Measurements from ENCODE around the gene RAD1.
"Not testable (repeated sequence)": the region's sequence is repeated elsewhere in the genome, so short reads cannot be mapped to it uniquely, and the experiment has no call there.

Gene RAD1, protein sequence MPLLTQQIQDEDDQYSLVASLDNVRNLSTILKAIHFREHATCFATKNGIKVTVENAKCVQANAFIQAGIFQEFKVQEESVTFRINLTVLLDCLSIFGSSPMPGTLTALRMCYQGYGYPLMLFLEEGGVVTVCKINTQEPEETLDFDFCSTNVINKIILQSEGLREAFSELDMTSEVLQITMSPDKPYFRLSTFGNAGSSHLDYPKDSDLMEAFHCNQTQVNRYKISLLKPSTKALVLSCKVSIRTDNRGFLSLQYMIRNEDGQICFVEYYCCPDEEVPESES

DNA sequence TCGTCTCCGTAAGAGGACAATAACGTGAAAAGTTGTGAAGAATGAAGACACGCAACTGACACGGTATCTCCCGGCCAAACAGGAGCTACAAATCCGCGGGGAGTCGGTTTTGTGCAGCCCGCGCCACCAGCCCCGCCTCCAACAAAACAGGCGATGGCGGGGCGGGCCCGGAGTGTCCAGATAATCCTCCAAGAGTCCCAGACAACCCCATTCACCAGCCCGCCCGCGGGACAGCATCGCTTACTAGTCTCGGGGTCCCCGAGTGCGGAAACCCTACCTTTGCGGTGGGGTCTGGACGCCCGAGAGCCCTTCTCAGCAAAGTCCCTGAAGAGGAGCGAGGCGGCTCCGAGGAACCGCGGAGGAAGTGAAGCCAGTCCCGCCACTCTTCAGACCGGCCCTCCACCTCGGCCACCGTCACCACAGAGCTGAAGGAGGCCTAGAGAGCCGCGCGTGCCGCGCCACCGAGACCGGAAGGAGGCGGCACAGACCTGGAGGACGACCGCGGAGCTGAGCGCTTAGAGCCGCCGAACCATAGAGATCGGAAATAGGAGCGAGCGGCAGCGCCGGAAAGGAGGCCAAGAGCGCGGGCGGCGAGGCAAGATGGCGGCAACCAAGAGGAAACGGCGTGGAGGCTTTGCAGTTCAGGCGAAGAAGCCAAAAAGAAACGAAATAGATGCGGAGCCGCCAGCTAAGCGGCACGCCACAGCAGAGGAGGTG, at the start of gene RAD1, which contains the start of gene BRIX1:
Gene RAD1 (minus strand): TSS at position 366 of the 717 bp plus-strand sequence. CDS start 612 bp downstream, outside the sequence.
Gene BRIX1 (plus strand): TSS at position 573 of the 717 bp plus-strand sequence. CDS start 28 bp downstream, at position 601.
- DNase-seq, result peak; percentile 98

DNA sequence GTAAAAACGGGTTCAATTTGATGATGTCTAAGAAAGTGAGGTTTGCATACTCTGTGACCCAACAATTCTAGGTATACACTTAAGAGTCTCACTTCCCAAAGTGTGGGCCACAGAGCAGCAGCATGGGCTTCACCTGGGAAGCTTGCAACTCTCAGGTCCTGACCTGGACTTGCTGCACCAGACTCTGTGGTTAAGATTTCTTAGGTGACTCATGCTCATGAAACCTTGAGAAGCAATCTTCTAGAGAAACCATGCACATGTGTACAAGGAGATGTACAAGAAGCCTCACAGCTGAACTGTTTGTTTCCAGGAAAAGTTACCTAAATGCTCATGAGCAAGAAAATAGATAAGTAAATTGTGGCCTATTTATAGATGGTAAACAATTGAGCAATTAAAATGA, 44.0 kb upstream of the RAD1 start:
- peak; percentile 57 for DNase-seq

DNA sequence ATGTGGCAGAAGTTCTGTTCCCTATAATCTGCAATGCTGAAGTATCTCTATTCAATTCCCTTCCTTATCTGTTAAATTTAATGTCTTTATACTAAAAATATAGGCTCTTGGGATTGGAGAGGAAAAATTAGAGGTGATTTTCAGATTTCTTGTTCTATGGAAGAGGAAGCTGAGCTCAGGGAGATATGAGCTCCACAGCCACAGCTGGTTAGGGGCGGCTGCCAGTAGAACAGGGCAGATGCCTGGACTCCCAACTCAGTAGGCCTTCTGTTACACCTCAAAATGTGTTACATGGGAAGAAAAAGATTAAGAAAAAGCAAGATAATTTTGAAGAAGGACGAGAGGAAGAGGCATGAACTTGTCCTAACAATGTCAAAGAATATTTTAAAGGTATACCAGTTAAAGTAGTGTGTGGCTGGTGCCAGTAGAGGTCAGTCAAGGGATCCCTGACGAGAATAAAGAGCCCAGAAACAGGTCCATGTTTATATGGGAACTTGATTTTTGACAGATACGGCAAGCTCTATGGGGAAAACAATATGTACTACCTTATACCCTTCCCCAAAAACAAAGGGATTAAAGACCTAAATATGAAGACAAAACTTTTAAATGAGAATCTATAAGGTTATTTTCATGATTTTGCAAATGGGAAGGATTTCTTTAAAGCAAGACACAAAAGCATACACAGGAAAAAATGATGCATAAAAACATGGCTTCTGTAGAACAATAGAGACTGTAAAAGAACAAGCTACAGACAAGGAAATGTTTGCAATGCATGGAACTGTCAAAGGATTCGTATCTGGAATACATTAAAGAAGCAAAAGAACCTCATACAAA, 42.8 kb upstream of the RAD1 start:
- peak; percentile 35 for DNase-seq

DNA sequence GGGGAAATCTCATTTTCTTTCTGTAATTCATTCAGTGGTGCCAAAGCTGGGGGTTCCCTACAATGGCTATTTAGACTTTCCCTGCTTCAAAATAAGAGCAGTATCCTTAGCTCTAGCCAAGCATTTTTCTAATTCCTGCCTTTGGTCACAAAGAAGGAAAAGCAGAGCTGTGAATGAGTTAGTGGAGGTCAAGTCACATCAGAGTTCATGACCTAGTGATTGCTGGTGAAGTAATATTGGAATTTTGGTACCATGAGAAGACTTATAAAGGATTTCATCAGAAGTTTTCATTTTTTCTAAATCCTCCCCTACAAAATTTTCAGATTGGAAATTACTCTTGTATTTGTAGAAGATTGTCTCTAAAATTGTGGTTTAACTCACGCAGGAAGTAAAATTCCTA, 42.0 kb upstream of the RAD1 start:
- peak; percentile 25 for DNase-seq

DNA sequence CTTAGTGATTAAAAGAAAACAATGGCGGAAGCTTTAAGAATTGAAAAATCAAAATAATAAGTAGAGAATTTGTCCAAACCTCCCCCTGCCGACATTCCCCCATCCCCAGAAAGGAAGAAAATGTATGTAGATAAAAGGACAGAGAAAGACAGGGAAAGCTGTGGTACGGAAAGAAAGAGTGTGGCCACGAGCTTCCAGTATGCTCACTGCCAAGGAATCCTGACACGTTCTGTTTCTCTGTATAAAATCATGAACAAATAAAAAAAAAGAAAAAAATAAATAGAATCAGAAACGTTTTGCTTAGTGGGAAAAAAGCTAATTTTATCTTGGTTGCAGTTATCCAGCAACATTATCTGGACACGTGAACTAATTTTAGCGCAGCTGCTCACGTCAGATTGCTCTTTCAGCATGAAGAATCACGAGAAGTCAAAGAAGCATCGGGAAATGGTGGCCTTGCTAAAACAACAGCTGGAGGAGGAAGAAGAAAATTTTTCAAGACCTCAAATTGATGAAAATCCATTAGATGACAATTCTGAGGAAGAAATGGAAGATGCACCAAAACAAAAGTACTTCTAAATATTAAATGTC, 29.2 kb upstream of the RAD1 start:
- DNase-seq, result no peak

DNA sequence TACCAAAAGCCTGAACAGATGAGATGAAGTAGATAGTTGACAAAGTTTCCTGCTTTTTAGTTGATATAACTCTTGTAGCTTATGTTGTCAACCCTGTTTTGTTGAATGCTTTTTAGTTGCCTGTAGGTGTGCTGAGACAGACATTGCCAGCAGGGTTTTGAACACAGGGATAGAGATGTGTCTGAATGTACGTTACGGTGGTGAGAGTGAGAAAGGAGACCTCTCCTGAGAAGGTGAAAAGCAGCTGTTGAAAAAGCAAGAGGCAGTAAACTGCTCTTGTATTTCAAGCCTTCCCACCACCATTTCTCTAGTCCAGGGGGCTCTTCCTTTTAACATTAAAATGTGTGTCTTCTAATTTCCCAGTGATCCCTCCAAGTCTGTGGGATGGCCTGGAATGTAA, 28.7 kb upstream of the RAD1 start:
- no peak for DNase-seq

DNA sequence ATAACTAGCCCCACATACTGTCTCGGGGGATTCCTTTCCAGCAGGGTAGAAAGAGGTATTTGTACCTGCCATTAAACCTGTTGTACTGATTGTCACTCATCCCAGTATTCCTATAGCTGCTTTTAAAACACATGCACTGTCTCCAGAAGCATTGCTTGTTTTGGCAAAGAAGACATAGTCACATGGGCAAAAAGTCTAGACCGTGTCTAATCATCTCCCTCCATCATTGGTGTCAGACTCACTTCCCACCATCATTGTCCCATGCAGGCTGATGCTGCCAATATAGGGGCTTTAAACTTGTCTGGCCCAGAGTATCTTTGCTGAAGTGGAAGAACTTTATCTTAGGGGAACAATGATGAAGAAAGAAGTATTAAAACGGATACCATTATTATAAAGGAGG, 26.6 kb upstream of the RAD1 start:
- no peak for DNase-seq

DNA sequence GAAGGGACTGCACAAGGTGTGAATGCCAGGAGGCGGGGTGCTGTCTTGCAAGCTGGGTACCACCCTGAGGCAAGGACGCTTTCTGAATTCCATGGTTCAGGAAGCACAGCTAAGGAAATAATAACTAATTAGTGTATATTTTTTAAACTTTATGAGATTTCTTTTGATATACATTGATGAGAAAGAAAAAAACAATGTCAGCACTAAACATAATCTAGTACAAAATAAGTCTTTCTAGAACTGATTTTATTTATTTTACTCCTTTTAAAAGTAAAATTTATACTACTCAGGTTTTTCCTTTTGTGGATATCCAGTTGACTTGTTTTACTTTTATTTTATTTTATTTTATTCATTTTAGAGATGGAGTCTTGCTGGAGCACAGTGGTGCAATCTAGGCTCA, 17.6 kb upstream of the RAD1 start:
- no peak for DNase-seq

DNA sequence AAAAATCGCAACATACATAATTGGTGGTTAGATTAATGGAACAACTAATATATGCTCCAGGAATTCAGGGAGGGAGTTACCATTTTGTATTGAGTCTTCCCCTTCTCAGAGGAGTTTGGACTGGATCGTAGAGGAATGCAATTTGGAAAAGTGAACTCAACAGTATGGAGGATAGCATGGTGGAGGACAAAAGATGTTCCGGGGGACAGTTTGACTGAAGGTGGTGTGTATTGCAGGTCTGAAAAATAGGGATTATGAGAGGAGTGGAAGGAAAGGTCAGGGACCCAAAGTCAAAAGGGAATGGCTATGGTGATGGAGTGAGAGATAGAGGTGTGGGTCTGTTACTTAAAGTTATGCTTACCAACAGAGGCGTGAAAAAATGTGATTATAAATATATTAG, 15.6 kb upstream of the RAD1 start:
- DNase-seq, result no peak

DNA sequence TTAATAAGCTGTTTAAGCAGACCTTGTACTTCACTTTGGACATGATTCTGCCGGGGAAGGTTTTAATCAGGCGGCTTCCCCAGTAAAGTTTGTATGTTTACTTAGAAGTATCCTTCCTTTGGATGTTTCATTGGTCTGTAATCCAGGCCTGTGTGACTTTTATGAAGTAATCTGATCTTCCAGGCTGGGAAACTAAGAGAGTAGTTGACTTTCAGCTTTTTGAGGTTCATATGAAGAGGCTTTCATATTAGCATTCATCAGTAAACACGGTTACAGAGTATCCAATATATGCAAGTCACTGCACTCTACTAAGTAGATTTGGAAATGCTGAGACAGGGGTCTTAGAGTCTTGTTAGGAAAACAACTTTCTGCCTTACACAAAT, 15.1 kb upstream of the RAD1 start:
- DNase-seq, result peak; percentile 40

DNA sequence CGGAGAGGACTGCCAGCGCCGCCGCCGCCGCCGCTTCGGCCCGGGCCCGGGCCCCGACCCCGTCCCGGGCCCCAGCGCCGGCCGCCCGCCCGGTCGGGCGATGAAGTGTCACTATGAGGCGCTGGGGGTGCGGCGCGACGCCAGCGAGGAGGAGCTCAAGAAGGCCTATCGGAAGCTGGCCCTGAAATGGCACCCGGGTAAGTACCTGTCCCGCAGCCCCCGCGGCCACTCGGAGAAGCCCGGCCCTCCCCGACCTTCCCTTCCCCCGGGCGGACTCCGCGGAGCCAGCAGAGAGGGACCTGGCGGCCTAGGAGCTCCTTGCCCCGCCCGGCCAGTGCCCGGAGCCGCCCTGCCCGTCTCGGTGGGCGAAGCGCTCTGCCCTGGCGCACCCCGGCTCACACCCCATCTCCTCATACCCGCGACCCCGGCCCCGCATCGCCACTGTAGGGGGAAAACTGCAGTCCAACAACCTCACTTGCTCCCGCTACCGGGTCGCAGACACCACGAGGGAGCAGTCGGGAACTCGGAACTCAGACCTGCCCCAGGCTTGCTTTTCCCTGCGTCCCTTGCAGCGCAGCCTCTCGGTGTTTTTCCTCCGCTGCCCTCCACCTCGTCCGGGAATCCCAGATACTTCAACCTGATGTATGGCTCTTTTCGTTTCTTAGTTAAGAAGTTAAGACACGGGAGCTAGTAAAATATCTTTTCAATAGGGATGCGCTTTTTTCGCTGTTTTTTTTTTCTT, 14.6 kb upstream of the RAD1 start:
- peak; percentile 85 for DNase-seq

DNA sequence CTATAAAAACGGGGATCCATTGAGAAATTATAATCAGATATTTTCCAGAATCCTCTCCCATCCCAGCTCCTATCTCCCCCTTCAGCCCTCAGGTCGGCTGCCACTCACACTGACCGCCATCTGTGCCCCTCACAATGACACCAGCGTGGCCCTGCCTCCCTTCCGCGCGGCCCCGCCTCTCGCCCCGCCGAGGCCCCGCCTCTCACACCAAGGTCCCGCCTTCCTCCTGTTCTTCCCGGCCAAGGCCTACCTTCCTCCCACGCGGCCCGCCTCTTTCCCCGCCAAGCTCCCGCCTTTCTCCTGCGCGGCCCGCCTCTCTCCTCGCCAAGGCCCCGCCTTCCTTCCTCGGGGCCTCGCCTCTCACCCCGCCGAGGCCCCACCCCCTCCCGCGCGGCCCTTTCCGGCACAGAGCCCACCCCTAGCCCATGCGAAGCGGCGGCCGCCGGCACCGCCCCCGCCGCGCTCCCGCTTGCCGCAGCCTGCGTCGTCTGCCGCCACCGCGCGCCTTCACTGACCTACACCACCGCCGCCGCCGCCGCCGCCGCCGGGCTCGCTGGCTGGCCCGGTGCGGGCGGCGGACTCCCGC, 13.9 kb upstream of the RAD1 start, which contains the start of gene DNAJC21:
Gene DNAJC21 (plus strand): TSS at position 426 of the 586 bp plus-strand sequence. CDS start 261 bp downstream, outside the sequence.
- peak; percentile 99 for DNase-seq

DNA sequence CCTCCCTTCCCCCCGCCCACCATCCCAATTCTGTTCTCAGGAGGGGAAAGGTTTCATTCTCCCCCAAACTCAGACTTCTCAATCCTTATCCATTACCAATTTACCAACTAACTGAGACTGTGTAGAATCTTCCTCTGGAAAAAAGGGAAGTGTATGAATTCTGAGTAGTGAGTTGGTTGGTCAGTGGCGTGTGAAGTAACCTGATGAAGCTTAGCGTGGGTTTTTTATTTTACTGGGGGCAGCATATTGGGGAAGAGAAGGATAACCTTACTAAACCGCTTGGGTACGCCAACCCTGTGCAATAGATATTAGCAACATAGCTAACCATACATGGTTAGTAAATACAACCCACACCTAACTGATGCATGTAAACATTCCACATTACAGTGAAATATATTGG, 13.0 kb upstream of the RAD1 start:
- DNase-seq, result no peak

DNA sequence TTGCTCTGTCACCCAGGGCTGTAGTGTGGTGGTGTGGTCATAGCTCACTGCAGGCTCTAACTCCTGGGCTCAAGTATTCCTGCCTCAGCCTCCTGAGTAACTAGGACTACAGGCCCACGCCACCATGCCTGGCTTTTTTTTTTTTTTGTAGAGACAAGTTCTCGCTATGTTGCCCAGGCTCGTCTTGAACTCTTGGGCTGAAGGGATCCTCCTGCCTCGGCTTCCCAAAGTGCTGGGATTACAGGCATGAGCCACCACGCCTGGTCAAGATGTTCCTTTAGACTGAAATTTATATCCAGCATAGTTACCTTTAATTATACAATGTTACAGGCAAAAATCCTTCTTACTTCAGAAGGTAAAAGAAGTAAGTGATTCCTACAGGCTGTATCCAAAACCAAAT, 12.5 kb upstream of the RAD1 start:
- DNase-seq, result no peak

DNA sequence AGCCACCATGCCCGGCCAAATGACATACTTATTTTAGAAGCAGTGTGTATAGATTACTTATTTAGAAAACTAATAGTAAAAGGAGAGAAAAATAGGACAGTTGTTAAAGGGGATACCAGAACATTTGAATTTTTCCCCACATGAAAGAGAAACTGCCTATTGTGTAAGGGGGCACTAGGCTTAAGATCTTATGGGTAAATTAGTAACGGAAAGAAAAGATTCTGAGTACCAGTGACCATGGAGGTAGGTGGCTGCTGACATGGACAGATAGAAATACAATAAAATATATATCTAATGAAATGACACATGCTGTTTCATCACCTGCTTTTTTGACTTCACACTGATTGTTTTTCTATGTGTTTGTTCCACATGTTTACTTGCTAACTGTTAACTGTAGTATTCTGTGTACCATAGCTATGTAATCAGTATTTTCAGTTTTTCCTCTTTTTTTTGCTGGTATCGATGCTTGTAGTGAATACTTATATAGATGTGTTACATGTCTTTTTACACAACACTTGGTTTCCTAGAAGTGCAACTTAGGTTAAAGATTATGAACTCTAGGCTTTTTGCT, 11.1 kb upstream of the RAD1 start:
- DNase-seq, result no peak

DNA sequence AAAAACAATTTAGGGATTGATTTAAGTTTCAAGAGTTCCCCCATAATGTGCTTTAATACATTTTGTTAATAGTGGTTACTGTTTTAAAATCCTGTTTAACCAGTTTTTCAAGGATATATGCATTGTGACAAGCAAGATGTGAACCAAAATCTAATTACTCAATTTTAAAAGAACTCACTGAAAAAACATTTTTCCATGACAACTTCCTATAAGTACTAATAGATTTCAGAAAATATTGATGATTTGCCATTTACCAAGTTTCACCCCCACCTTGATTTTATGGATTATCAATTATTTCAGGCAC, 9.1 kb upstream of the RAD1 start:
- no peak for DNase-seq

DNA sequence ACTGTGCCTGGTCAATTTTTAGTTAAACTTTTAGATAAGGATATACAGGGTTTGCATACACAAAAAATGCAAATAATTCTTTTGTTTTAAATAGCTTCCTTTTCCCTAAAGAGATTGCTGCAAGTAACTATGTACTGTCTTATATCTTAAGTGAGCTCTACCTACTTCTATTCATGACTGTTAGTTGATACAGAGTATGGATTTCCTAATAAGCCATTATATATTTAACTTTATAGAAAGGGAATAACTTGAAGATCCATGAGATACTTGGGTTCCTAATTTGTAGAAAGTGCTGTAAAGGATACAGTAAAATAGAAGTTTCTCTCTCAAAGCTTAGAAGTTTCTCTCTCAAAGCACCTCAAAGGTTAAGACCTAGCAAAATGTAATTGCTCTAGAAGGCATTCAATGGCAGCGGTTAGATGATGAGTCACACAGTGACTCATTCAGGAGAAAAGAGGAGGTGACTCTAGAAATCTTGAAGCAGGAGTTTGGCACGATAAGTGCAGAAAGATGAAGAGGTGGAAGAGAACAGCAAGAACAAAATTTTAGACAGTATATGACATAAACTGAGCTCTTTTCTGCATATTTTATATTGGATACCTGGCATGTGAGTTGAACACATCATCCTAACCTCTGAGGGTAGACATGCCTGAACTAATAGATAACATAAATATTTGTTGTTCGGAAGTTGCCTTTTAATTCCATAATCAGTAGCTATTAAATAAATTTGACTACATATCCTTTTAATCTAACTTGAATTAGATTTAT, 8.6 kb upstream of the RAD1 start:
- DNase-seq, result peak; percentile 93

DNA sequence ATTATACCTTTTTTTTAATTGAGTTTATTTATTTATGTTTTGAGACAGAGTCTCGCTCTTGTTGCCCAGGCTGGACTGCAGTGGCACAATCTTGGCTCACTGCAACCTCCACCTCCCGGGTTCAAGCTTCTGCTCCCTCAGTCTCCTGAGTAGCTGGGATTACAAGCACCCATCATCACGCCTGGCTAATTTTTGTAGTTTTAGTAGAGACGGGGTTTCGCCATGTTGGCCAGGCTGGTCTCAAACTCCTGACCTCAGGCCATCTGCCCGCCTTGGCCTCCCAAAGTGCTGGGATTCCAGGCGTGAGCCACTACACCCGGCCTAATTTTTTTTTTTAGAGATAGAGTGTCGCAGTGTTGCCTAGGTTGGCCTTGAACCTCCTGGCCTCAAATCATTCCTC, 8.0 kb upstream of the RAD1 start:
- not testable (repeated sequence) for DNase-seq

DNA sequence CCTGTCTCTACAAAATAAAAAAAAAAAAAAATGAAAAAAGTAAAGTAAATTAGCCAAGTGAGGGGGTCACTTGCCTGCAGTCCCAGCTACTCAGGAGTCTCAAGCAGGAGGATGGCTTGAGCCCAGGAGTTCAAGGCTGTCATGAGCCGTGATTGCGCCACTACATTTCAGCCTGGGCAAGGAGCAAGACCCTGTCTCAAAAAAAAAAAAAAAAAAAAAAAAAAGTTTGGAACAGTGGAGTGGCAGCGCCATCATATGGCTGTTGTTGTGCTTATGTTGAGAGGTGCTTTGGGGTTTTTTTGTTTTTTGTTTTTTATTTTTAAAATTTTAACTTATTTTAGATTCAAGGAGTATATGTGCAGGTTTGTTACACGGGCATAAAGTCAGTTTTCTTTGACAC, 3.8 kb upstream of the RAD1 start:
- no peak for DNase-seq

DNA sequence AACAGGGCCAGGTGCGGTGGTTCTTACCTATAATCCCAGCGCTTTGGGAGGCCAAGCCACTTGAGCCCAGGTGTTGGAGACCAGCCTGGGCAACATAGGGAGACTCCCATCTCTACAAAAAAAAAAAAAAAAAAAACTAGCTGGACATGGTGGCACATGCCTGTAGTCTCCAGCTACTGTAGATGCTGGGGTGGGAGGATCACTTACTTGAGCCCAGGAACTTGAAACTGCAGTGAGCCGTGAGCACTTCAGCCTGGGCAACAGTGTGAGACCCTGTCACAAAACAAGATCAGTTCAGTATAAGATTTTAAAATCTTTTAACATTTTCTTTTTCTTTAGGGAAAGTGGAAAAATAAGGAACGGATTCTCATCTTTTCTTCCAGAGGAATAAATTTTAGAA, 2.7 kb upstream of the RAD1 start:
- DNase-seq, result no peak

DNA sequence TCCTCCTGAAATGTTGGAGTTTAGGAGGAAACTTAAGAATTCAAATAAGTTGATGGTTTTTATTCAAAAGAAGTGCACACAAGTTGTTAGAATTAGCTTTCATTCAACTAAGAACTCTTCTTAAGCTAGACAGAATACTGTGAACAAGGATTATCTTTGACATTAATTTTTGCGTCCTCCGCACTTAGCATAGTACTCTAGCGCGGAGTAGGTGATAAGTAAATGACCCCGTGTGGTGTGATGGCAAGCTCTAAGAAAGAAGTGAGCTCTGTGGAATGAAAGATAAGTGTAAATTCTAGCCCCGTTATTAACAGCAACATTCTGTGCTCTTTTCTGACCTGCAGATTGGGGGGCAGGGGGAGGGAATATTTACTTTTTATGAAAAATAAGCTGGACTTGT, 1.2 kb upstream of the RAD1 start:
- DNase-seq, result no peak

All from EL (cell line).